Measurements from ENCODE around the gene HIVEP1. TPM values are rescaled to one million over a fixed set of nuclear protein-coding genes. Genes with fewer than 3 reads are reported as not detected.

The HIVEP1 gene
- total RNA-seq, 3 donors from 2014 or later (not counting 1 experiment from before 2014, with no cell fraction given), result 26.3 to 37.9 (median 28.4) TPM

DNA sequence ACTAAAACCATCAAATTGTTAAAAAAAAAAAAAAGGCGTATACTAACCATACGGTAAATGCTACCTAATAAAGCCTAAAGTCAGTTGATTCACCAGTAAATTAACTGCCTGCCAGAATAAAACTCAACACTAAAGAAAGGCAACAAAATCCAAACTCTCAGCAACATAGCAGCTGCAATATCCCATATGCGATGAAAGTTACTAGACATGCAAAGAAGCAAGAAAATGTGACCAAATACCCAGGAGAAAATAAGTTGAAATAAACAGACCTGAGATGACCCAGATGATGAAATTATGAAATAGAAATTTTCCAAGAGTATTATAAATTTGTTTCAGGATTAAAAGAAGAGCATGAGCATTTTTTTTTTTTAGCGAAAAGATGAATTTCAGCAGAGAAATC is 174.4 kb downstream of the HIVEP1 start:
- H3K4me1 ChIP-seq (ENCODE audit: control insufficient read depth, insufficient read depth, low read length), result no peaks in the 10 kb centered on the region
- Mint-ChIP-seq H3K9me3 (no peaks in the 10 kb centered on the region), H3K27me3 (ENCODE audit: low read depth in 2 of 2) (peaks cover 0 to 3% of the 10 kb centered on the region in 2 donors), H3K36me3 (no peaks in the 10 kb centered on the region), H3K4me3 (no peak overlapping the region), H3K4me1 (peaks cover 5 to 9% of the 10 kb centered on the region in 2 donors), H3K27ac (no peak overlapping the region)
- 94% methylated on average over 2 of the region's 4 CpGs for WGBS (ENCODE audit: insufficient coverage)
- H3K27me3 ChIP-seq (ENCODE audit: control insufficient read depth, insufficient read depth, low read length), result no peaks in the 10 kb centered on the region
- TF ChIP-seq, protein P1, sequence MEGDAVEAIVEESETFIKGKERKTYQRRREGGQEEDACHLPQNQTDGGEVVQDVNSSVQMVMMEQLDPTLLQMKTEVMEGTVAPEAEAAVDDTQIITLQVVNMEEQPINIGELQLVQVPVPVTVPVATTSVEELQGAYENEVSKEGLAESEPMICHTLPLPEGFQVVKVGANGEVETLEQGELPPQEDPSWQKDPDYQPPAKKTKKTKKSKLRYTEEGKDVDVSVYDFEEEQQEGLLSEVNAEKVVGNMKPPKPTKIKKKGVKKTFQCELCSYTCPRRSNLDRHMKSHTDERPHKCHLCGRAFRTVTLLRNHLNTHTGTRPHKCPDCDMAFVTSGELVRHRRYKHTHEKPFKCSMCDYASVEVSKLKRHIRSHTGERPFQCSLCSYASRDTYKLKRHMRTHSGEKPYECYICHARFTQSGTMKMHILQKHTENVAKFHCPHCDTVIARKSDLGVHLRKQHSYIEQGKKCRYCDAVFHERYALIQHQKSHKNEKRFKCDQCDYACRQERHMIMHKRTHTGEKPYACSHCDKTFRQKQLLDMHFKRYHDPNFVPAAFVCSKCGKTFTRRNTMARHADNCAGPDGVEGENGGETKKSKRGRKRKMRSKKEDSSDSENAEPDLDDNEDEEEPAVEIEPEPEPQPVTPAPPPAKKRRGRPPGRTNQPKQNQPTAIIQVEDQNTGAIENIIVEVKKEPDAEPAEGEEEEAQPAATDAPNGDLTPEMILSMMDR (IDR thresholded peaks at IDR 0.05), result no peak
- ATAC-seq, result no peak
- H3K36me3 ChIP-seq (ENCODE audit: control insufficient read depth, insufficient read depth, low read length), result no peaks in the 10 kb centered on the region
- H3K4me3 ChIP-seq (ENCODE audit: low read length), result no peak overlapping the region
- no peaks in the 10 kb centered on the region for H3K9me3 ChIP-seq (ENCODE audit: control insufficient read depth, insufficient read depth, low read length)
- intact Hi-C loops (cut with micrococcal nuclease), result no loop called here
- DNase-seq, result no peak
- no peak overlapping the region for H3K27ac ChIP-seq (ENCODE audit: low read length)

DNA sequence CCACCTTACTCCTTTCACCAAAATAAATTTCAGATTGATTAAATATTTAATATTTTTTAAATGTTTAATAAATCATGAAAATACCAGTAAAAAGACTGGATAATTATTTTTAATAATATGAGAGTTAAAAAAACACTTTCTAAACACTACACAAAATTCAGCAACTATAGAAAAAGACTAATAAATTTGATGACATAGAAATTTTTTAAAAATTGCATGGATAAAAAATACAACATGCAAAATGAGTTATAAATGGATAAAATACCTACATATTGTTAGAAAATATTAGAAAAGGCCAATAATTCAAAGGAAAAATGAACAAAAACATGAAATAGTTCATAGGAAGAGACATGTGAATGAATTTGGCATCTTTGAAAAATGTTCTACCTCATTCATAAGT is 177.0 kb downstream of the HIVEP1 start:
- H3K36me3 ChIP-seq (ENCODE audit: control insufficient read depth, insufficient read depth, low read length), result no peaks in the 10 kb centered on the region
- Mint-ChIP-seq H3K4me3 (no peak overlapping the region), H3K36me3 (no peaks in the 10 kb centered on the region), H3K4me1 (no peaks in the 10 kb centered on the region), H3K27me3 (ENCODE audit: low read depth in 2 of 2) (peaks cover 0 to 3% of the 10 kb centered on the region in 2 donors), H3K27ac (no peak overlapping the region), H3K9me3 (no peaks in the 10 kb centered on the region)
- TF ChIP-seq, protein P1 (IDR thresholded peaks at IDR 0.05), result no peak
- no peaks in the 10 kb centered on the region for H3K9me3 ChIP-seq (ENCODE audit: control insufficient read depth, insufficient read depth, low read length)
- no peaks in the 10 kb centered on the region for H3K27me3 ChIP-seq (ENCODE audit: control insufficient read depth, insufficient read depth, low read length)
- H3K27ac ChIP-seq (ENCODE audit: low read length), result no peak overlapping the region
- no peak for DNase-seq
- no peaks in the 10 kb centered on the region for H3K4me1 ChIP-seq (ENCODE audit: control insufficient read depth, insufficient read depth, low read length)
- ATAC-seq, result no peak
- no peak overlapping the region for H3K4me3 ChIP-seq (ENCODE audit: low read length)
- intact Hi-C loops (cut with micrococcal nuclease), result no loop called here

GRCh38 chr6:12189661-12190060 is 177.5 kb downstream of the HIVEP1 start:
- Mint-ChIP-seq H3K4me3 (no peak overlapping the region), H3K27me3 (ENCODE audit: low read depth in 2 of 2) (peaks cover 0 to 3% of the 10 kb centered on the region in 2 donors), H3K4me1 (no peaks in the 10 kb centered on the region), H3K27ac (no peak overlapping the region), H3K36me3 (no peaks in the 10 kb centered on the region), H3K9me3 (no peaks in the 10 kb centered on the region)
- Histone ChIP-seq H3K27me3 (ENCODE audit: control insufficient read depth, insufficient read depth, low read length) (no peaks in the 10 kb centered on the region), H3K36me3 (ENCODE audit: control insufficient read depth, insufficient read depth, low read length) (no peaks in the 10 kb centered on the region), H3K27ac (ENCODE audit: low read length) (no peak overlapping the region), H3K4me3 (ENCODE audit: low read length) (no peak overlapping the region), H3K4me1 (ENCODE audit: control insufficient read depth, insufficient read depth, low read length) (no peaks in the 10 kb centered on the region), H3K9me3 (ENCODE audit: control insufficient read depth, insufficient read depth, low read length) (no peaks in the 10 kb centered on the region)
- DNase-seq, result no peak
- intact Hi-C loops (cut with micrococcal nuclease), result no loop called here
- TF ChIP-seq, protein P1 (IDR thresholded peaks at IDR 0.05), result no peak
- ATAC-seq, result no peak

GRCh38 chr6:12190252-12190651 is 178.1 kb downstream of the HIVEP1 start:
- intact Hi-C loops (cut with micrococcal nuclease), result no loop called here
- WGBS (ENCODE audit: insufficient coverage), result 90% methylated on average over 7 of the region's 7 CpGs
- no peak overlapping the region for H3K27ac ChIP-seq (ENCODE audit: low read length)
- Mint-ChIP-seq H3K36me3 (no peaks in the 10 kb centered on the region), H3K27ac (no peak overlapping the region), H3K27me3 (ENCODE audit: low read depth in 2 of 2) (peaks cover 0 to 3% of the 10 kb centered on the region in 2 donors), H3K4me3 (no peak overlapping the region), H3K9me3 (no peaks in the 10 kb centered on the region), H3K4me1 (no peaks in the 10 kb centered on the region)
- no peaks in the 10 kb centered on the region for H3K27me3 ChIP-seq (ENCODE audit: control insufficient read depth, insufficient read depth, low read length)
- ATAC-seq (no peak), DNase-seq (no peak)
- no peaks in the 10 kb centered on the region for H3K36me3 ChIP-seq (ENCODE audit: control insufficient read depth, insufficient read depth, low read length)
- H3K9me3 ChIP-seq (ENCODE audit: control insufficient read depth, insufficient read depth, low read length), result no peaks in the 10 kb centered on the region
- H3K4me3 ChIP-seq (ENCODE audit: low read length), result no peak overlapping the region
- no peaks in the 10 kb centered on the region for H3K4me1 ChIP-seq (ENCODE audit: control insufficient read depth, insufficient read depth, low read length)
- TF ChIP-seq, protein P1 (IDR thresholded peaks at IDR 0.05), result no peak

All from natural killer cell (primary cell).